ENCODE measurements around the gene OR51D1. TPM values are rescaled to one million over a fixed set of nuclear protein-coding genes. Genes with fewer than 3 reads are reported as not detected.

Gene OR51D1
- total RNA-seq, 2 experiments from 2014 or later, result not detected

DNA sequence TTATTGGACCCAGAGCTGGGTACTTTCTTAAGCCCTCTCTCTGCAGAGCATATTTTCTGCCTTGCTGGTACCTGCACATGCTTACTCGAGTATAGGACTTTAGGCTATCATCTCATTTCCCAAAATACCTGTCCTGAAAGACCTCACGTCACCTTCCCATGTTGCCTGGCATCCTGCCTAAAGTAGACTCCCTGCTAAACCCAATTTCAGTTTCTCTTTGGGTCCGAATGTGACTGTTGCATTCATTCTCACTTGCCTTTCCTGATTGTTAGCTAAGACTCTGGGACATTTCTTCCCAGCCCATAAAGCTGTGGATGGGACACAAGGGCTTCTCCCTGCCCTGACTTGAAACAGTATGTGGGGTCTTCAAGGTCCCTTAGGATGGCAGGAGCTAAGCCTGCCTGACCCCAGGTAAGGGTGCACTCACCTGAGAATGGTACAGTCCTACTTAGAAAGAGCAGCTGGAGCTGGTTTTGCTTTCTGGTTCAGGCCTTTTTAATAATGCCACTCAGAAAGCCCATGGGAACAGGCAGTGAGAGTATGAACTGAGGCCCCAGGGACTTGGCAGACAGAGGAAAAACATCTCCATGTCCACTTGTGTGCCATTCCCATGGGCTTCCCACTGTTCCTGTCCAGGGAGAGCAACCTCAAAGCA, 47.5 kb downstream of the OR51D1 start:
- no peaks in the 10 kb centered on the region for H3K9me3 Mint-ChIP-seq
- no peaks in the 10 kb centered on the region for H3K36me3 Mint-ChIP-seq (ENCODE audit: low read depth)
- intact Hi-C loops (cut with micrococcal nuclease), result no loop called here
- no peak for DNase-seq
- CTCF ChIA-PET, result no interaction called here
- no peak overlapping the region for H3K27ac Mint-ChIP-seq
- no peaks in the 10 kb centered on the region for H3K4me1 Mint-ChIP-seq (ENCODE audit: low read depth)
- H3K27me3 Mint-ChIP-seq (ENCODE audit: low read depth), result no peaks in the 10 kb centered on the region
- H3K4me3 Mint-ChIP-seq, result no peak overlapping the region

Other genes starting within 250 kb of the OR51D1 start
- gene TRIM21, start 243.8 kb upstream of the OR51D1 start, total RNA-seq, result 10 to 100 TPM; 23.5 to 26.0 TPM
- not detected for gene OR52K2, start 188.2 kb upstream of the OR51D1 start, total RNA-seq
- not detected for gene OR52K1, start 154.8 kb upstream of the OR51D1 start, total RNA-seq
- gene OR52M1, start 92.3 kb upstream of the OR51D1 start, total RNA-seq, result not detected
- gene OR52I2, start 55.7 kb upstream of the OR51D1 start, total RNA-seq, result not detected
- not detected for gene OR52I1, start 43.4 kb upstream of the OR51D1 start, total RNA-seq
- 10 to 100 TPM; 11.3 to 15.4 TPM for gene TRIM68, start 29.2 kb upstream of the OR51D1 start, total RNA-seq
- not detected for gene OR51E1, start 6.5 kb downstream of the OR51D1 start, total RNA-seq
- gene OR51E2, start 60.4 kb downstream of the OR51D1 start, total RNA-seq, result not detected
- gene MMP26, start 67.3 kb downstream of the OR51D1 start, total RNA-seq, result not detected
- not detected for gene OR51F1, start 132.5 kb downstream of the OR51D1 start, total RNA-seq
- gene OR52R1, start 166.9 kb downstream of the OR51D1 start, total RNA-seq, result not detected
- gene OR51F2, start 183.8 kb downstream of the OR51D1 start, total RNA-seq, result not detected
- gene OR51S1, start 211.7 kb downstream of the OR51D1 start, total RNA-seq, result not detected
- not detected for gene OR51T1, start 244.4 kb downstream of the OR51D1 start, total RNA-seq

Data from activated naive CD4-positive, alpha-beta T cell treated with anti-CD3 and anti-CD28 coated beads for 36 hours (primary cell).